GM12878 (cell line): ENCODE results near the gene EPHB1. TPM values are rescaled to one million over a fixed set of nuclear protein-coding genes. Genes with fewer than 3 reads are reported as not detected.

Source experiments
- ATAC-seq: fragments of 200-7000 bp; cut with Tn5 transposase; 3 replicates; pipeline ENCODE4 v1.9.1; 2020; ENCODE audit warnings: mild to moderate bottlenecking, moderate library complexity
- BruUV-seq: library from RNA; stranded (reverse); fragments of 400-500 nt; replicated peaks from 2 replicates; lab custom pipeline; 2021; lab: Mats Ljungman, UMichigan
- CTCF ChIA-PET: fragments of 300-600 bp; sonication (Branson Sonifier 250); formaldehyde crosslinking; extraction: SDS; loops from one replicate; lab custom pipeline; 2021; ENCODE audit warnings: inconsistent platforms; lab: Yijun Ruan, JAX
- POLR2A ChIA-PET: fragments of 350-600 bp; formaldehyde crosslinking; extraction: SDS; loops from one replicate; lab custom pipeline; 2021; ENCODE audit warnings: inconsistent platforms; lab: Charles Lee
- RAD21 ChIA-PET: fragments of 300-600 bp; sonication (Branson Sonifier 250); formaldehyde crosslinking; loops from one replicate; lab custom pipeline; 2023; ENCODE audit warnings: antibody characterized with exemption; ENCODE audit not compliant: unreplicated experiment; lab: Charles Lee
- SMC1A ChIA-PET: fragments of 300-600 bp; sonication (Branson Sonifier 250); formaldehyde crosslinking; loops from one replicate; lab custom pipeline; 2023; ENCODE audit not compliant: unreplicated experiment, uncharacterized antibody; lab: Charles Lee
- DNase-seq: peaks from one replicate; pipeline ENCODE4 v3.0.0-alpha.2; 2011; ENCODE audit warnings: low read depth, low spot score
- FAIRE-seq: peaks from 3 replicates; lab custom pipeline; 2011; peaks lifted over from hg19 to GRCh38; lab: Jason Lieb, UNC
- H2AFZ ChIP-seq: 2 replicates; pipeline ENCODE4 v1.6.0; 2011; ENCODE audit warnings: low read depth, low read length, control low read depth; ENCODE audit not compliant: control insufficient read depth
- H3K27ac ChIP-seq: 2 replicates; pipeline ENCODE4 v1.5.1; 2011; ENCODE audit warnings: control low read depth; ENCODE audit not compliant: control insufficient read depth, insufficient read depth
- H3K27me3 ChIP-seq, 2 experiments: replicated peaks in 1 of 2; 2 replicates each; pipeline versions ENCODE4 v1.6.0 to v1.6.1; 2011; ENCODE audit warnings: low read length in 1 of 2; ENCODE audit not compliant: control insufficient read depth in 2 of 2, insufficient read depth in 2 of 2
- H3K36me3 ChIP-seq, 2 experiments: 2 replicates each; pipeline ENCODE4 v1.5.1; 2011; ENCODE audit warnings: low read length in 1 of 2; ENCODE audit not compliant: control insufficient read depth in 2 of 2, insufficient read depth in 2 of 2
- H3K4me1 ChIP-seq: 2 replicates; pipeline ENCODE4 v1.6.1; 2011; ENCODE audit warnings: mild to moderate bottlenecking, low read length, moderate library complexity, mixed read lengths; ENCODE audit not compliant: control insufficient read depth, insufficient read depth
- H3K4me2 ChIP-seq: 2 replicates; pipeline ENCODE4 v1.6.0; 2011; ENCODE audit warnings: control low read depth; ENCODE audit not compliant: control insufficient read depth, insufficient read depth
- H3K4me3 ChIP-seq: fragments of 200-600 bp; sonication (generic); 2 replicates; pipeline ENCODE4 v1.5.1; 2016
- H3K79me2 ChIP-seq: 2 replicates; pipeline ENCODE4 v1.6.0; 2011; ENCODE audit warnings: low read length; ENCODE audit not compliant: control insufficient read depth, insufficient read depth
- H3K9ac ChIP-seq: 2 replicates; pipeline ENCODE4 v1.8.0; 2011; ENCODE audit warnings: low read length, control low read depth, mixed read lengths; ENCODE audit not compliant: control insufficient read depth, insufficient read depth
- H3K9me3 ChIP-seq: replicated peaks from 3 replicates; pipeline ENCODE4 v1.5.1; 2011; ENCODE audit warnings: mild to moderate bottlenecking, low read length; ENCODE audit not compliant: control insufficient read depth, insufficient read depth
- H4K20me1 ChIP-seq: 2 replicates; pipeline ENCODE4 v1.6.0; 2011; ENCODE audit not compliant: control insufficient read depth, insufficient read depth
- ASH2L ChIP-seq: fragments of 300-600, 200-600 bp; sonication (generic); IDR thresholded peaks from 2 replicates; pipeline ENCODE4 v1.6.1; 2017; ENCODE audit warnings: low read depth, mild to moderate bottlenecking, borderline replicate concordance
- DPF2 ChIP-seq: fragments of 450-650 bp; IDR thresholded peaks from 2 replicates; pipeline ENCODE4 v1.6.1; 2017; ENCODE audit warnings: mild to moderate bottlenecking
- NFYA ChIP-seq: IDR thresholded peaks from 2 replicates; pipeline ENCODE4 v1.6.1; 2011; ENCODE audit warnings: low read depth, mild to moderate bottlenecking, low read length, improper control_type of control experiment, borderline replicate concordance
- NRF1 ChIP-seq: conservative IDR thresholded peaks from 2 replicates; pipeline ENCODE4 v1.6.1; 2011; ENCODE audit warnings: mild to moderate bottlenecking, low read depth, low read length, improper control_type of control experiment
- RB1 ChIP-seq: fragments of 450-650 bp; formaldehyde crosslinking; IDR thresholded peaks from 2 replicates; pipeline ENCODE4 v1.6.1; 2017; ENCODE audit warnings: mild to moderate bottlenecking, borderline replicate concordance
- WGBS: methylation state at CpG from one replicate; pipeline ENCODE4 v1.1.6; 2016; ENCODE audit warnings: low lambda C conversion rate; ENCODE audit not compliant: insufficient replicate concordance, insufficient coverage; ENCODE audit errors: missing lambda C conversion rate; 5-methylcytosine and 5-hydroxymethylcytosine counted together
- in situ Hi-C: fragments of 300-500 bp; cut with MboI; formaldehyde crosslinking; loops from 9 replicates; pipeline ENCODE4 v1.14.3; 2018; ENCODE audit warnings: mixed read lengths
- intact Hi-C: fragments of 100-400 bp; cut with micrococcal nuclease; formaldehyde crosslinking; loops from one replicate; pipeline ENCODE4 v1.14.2; 2022; ENCODE audit not compliant: unreplicated experiment
- polyA plus RNA-seq, 11 experiments: library from polyadenylated mRNA; depleted of rRNA in 4 of 11; unstranded in 6 of 11; stranded (reverse) in 5 of 11; fragments of >200 nt; fragmentation: Nextera tagmentation in 4 of 11; fragmentation: Illumina TruSeq in 1 of 11; extraction: Ambion mirVana in 4 of 11; extraction: Trizol in 1 of 11; gene quantifications; 1 replicate in 1 of 11; 2 replicates in 10 of 11; pipeline versions ENCODE4 v1.2.1 to v1.2.3, GENCODE V29; 2011 to 2016; ENCODE audit warnings: inconsistent platforms in 2 of 11, missing spikeins in 2 of 11, low read depth in 1 of 11
- total RNA-seq, 4 experiments: library from RNA; depleted of rRNA in 3 of 4; stranded (reverse); fragments of >200 nt in 3 of 4; fragmentation: Illumina TruSeq in 1 of 4; extraction: Trizol in 1 of 4; gene quantifications; 2 replicates each; pipeline versions ENCODE4 v1.2.1 to v1.2.3, GENCODE V29; 2013 to 2021
- TF ChIP-seq, protein P1 (sequence below), 3 experiments: IDR thresholded peaks in 2 of 3; conservative IDR thresholded peaks in 1 of 3; 2 replicates each; pipeline ENCODE4 v1.5.1; 2011; ENCODE audit warnings: low read depth in 3 of 3, low read length in 3 of 3, mild to moderate bottlenecking in 3 of 3, control low read depth in 2 of 3, moderate library complexity in 2 of 3, inconsistent platforms in 1 of 3, mixed read lengths in 1 of 3; ENCODE audit not compliant: control insufficient read depth in 2 of 3, insufficient read depth in 1 of 3; ENCODE audit errors: extremely low read depth in 1 of 3
- TF ChIP-seq, protein P2 (sequence below): IDR thresholded peaks from 2 replicates; pipeline ENCODE4 v1.6.1; 2012; ENCODE audit warnings: mild to moderate bottlenecking, low read depth, low read length
- TF ChIP-seq, protein P3 (sequence below): fragments of 450-650 bp; IDR thresholded peaks from 2 replicates; pipeline ENCODE4 v1.6.1; 2017; ENCODE audit warnings: borderline replicate concordance
- TF ChIP-seq, protein P4 (sequence below): fragments of 450-650 bp; IDR thresholded peaks from 2 replicates; pipeline ENCODE4 v1.6.1; 2018; ENCODE audit warnings: mild to moderate bottlenecking, low read depth, moderate library complexity; ENCODE audit not compliant: partially characterized antibody
- TF ChIP-seq, protein P5 (sequence below): fragments of 450-650 bp; IDR thresholded peaks from 2 replicates; pipeline ENCODE4 v1.6.1; 2017; ENCODE audit warnings: mild to moderate bottlenecking, low read depth, inconsistent platforms; ENCODE audit not compliant: poor library complexity, severe bottlenecking

The EPHB1 gene
- total and polyA plus RNA-seq, 10 of the 15 experiments (the other 5 are each of a cell fraction or from before 2014, with no cell fraction given), result 0.33 to 23.8 (median 1.2) TPM

DNA sequence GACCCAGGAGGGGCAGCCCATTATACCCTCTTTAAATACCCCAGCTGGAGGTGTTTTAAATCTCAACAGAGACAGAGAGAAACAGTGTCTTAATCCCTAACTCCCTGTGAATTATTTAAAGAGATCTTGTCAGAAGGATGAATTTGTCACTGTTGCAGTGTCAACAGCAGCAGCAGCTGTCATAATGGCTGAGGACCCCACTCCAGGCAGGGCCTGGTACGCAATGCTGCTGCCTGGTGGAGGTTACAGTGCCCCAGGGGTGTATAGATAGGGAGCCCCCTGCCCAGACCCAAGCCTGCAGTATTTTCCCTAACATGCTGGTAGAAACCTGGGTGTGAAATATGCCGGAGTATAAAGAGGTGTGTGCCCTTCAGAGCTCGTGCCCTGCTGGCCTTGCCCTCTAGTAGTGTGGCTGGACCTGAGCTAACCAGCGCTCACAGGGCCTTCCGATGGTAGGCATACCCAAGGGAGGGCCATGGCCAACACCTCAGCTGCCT is 143.0 kb downstream of the EPHB1 start:
- no peak for FAIRE-seq
- Histone ChIP-seq H3K27me3 (no peaks in the 10 kb centered on the region), H3K4me1 (no peaks in the 10 kb centered on the region), H3K36me3 (peaks cover 0 to 2% of the 10 kb centered on the region in 2 experiments; a peak in 1 of 4 replicates), H3K9ac (no peak overlapping the region), H3K4me3 (no peak overlapping the region), H3K4me2 (no peak overlapping the region), H4K20me1 (no peaks in the 10 kb centered on the region), H3K79me2 (no peaks in the 10 kb centered on the region), H2AFZ (no peak overlapping the region), H3K9me3 (no peaks in the 10 kb centered on the region; the same call in 2 of the 3 replicates), H3K27ac (no peak overlapping the region)
- in situ Hi-C loops (no loop called here), intact Hi-C loops (no loop called here)
- no peak for DNase-seq
- SMC1A ChIA-PET, result interaction anchor here (0.9 to 1.7 kb wide), 5 partner anchors 9 to 143 kb away, joined by 3 to 4 read pairs (median 4); partner anchors contain the start of gene EPHB1
- POLR2A ChIA-PET, result interaction anchor here (0.9 to 1.2 kb wide), 2 partner anchors 9 to 33 kb away, joined by 3 read pairs; no protein-coding TSS in a partner anchor
- CTCF ChIA-PET, result interaction anchor here (1.3 to 1.7 kb wide), 2 partner anchors 12 to 33 kb away, joined by 4 read pairs; no protein-coding TSS in a partner anchor
- no peak for ATAC-seq
- BruUV-seq, result no TSS peak
- 55% methylated on average over 5 of the region's 5 CpGs for WGBS
- RAD21 ChIA-PET, result interaction anchor here (1.9 kb wide), 1 partner anchor 33 kb away, joined by 5 read pairs; no protein-coding TSS in a partner anchor
- TF ChIP-seq, protein P1, sequence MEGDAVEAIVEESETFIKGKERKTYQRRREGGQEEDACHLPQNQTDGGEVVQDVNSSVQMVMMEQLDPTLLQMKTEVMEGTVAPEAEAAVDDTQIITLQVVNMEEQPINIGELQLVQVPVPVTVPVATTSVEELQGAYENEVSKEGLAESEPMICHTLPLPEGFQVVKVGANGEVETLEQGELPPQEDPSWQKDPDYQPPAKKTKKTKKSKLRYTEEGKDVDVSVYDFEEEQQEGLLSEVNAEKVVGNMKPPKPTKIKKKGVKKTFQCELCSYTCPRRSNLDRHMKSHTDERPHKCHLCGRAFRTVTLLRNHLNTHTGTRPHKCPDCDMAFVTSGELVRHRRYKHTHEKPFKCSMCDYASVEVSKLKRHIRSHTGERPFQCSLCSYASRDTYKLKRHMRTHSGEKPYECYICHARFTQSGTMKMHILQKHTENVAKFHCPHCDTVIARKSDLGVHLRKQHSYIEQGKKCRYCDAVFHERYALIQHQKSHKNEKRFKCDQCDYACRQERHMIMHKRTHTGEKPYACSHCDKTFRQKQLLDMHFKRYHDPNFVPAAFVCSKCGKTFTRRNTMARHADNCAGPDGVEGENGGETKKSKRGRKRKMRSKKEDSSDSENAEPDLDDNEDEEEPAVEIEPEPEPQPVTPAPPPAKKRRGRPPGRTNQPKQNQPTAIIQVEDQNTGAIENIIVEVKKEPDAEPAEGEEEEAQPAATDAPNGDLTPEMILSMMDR (IDR thresholded peaks at IDR 0.05 in 2 of 3, conservative IDR thresholded peaks at IDR 0.05 in 1 of 3; ENCODE audit: control insufficient read depth in 2 of 3, extremely low read depth in 1 of 3, insufficient read depth in 1 of 3, low read depth in 3 of 3, low read length in 3 of 3), result no peak
- TF ChIP-seq, protein P2, sequence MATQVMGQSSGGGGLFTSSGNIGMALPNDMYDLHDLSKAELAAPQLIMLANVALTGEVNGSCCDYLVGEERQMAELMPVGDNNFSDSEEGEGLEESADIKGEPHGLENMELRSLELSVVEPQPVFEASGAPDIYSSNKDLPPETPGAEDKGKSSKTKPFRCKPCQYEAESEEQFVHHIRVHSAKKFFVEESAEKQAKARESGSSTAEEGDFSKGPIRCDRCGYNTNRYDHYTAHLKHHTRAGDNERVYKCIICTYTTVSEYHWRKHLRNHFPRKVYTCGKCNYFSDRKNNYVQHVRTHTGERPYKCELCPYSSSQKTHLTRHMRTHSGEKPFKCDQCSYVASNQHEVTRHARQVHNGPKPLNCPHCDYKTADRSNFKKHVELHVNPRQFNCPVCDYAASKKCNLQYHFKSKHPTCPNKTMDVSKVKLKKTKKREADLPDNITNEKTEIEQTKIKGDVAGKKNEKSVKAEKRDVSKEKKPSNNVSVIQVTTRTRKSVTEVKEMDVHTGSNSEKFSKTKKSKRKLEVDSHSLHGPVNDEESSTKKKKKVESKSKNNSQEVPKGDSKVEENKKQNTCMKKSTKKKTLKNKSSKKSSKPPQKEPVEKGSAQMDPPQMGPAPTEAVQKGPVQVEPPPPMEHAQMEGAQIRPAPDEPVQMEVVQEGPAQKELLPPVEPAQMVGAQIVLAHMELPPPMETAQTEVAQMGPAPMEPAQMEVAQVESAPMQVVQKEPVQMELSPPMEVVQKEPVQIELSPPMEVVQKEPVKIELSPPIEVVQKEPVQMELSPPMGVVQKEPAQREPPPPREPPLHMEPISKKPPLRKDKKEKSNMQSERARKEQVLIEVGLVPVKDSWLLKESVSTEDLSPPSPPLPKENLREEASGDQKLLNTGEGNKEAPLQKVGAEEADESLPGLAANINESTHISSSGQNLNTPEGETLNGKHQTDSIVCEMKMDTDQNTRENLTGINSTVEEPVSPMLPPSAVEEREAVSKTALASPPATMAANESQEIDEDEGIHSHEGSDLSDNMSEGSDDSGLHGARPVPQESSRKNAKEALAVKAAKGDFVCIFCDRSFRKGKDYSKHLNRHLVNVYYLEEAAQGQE, result no peak
- TF ChIP-seq DPF2 (no peak), ASH2L (no peak), NFYA (no peak), NRF1 (no peak), RB1 (no peak)
- TF ChIP-seq, protein P3, sequence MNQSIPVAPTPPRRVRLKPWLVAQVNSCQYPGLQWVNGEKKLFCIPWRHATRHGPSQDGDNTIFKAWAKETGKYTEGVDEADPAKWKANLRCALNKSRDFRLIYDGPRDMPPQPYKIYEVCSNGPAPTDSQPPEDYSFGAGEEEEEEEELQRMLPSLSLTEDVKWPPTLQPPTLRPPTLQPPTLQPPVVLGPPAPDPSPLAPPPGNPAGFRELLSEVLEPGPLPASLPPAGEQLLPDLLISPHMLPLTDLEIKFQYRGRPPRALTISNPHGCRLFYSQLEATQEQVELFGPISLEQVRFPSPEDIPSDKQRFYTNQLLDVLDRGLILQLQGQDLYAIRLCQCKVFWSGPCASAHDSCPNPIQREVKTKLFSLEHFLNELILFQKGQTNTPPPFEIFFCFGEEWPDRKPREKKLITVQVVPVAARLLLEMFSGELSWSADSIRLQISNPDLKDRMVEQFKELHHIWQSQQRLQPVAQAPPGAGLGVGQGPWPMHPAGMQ, result no peak
- TF ChIP-seq, protein P4, sequence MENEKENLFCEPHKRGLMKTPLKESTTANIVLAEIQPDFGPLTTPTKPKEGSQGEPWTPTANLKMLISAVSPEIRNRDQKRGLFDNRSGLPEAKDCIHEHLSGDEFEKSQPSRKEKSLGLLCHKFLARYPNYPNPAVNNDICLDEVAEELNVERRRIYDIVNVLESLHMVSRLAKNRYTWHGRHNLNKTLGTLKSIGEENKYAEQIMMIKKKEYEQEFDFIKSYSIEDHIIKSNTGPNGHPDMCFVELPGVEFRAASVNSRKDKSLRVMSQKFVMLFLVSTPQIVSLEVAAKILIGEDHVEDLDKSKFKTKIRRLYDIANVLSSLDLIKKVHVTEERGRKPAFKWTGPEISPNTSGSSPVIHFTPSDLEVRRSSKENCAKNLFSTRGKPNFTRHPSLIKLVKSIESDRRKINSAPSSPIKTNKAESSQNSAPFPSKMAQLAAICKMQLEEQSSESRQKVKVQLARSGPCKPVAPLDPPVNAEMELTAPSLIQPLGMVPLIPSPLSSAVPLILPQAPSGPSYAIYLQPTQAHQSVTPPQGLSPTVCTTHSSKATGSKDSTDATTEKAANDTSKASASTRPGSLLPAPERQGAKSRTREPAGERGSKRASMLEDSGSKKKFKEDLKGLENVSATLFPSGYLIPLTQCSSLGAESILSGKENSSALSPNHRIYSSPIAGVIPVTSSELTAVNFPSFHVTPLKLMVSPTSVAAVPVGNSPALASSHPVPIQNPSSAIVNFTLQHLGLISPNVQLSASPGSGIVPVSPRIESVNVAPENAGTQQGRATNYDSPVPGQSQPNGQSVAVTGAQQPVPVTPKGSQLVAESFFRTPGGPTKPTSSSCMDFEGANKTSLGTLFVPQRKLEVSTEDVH, result no peak
- TF ChIP-seq, protein P5, sequence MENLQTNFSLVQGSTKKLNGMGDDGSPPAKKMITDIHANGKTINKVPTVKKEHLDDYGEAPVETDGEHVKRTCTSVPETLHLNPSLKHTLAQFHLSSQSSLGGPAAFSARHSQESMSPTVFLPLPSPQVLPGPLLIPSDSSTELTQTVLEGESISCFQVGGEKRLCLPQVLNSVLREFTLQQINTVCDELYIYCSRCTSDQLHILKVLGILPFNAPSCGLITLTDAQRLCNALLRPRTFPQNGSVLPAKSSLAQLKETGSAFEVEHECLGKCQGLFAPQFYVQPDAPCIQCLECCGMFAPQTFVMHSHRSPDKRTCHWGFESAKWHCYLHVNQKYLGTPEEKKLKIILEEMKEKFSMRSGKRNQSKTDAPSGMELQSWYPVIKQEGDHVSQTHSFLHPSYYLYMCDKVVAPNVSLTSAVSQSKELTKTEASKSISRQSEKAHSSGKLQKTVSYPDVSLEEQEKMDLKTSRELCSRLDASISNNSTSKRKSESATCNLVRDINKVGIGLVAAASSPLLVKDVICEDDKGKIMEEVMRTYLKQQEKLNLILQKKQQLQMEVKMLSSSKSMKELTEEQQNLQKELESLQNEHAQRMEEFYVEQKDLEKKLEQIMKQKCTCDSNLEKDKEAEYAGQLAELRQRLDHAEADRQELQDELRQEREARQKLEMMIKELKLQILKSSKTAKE, result no peak
